GM19467 (cell line): Measurements from ENCODE around the gene C16orf96.

Source experiments
- ATAC-seq: cut with Tn5 transposase; IDR thresholded peaks from one replicate; pipeline ENCODE4 v1.9.1; 2021; ENCODE audit warnings: mild to moderate bottlenecking, moderate library complexity; ENCODE audit not compliant: unreplicated experiment

Gene C16orf96

GRCh38 chr16:4525069-4525468 is 31.1 kb upstream of the C16orf96 start:
- ATAC-seq: no peak

- no peak for ATAC-seq
Measured at GRCh38 chr16:4525634-4526277, 30.4 kb upstream of the C16orf96 start.

- no peak for ATAC-seq
Measured at GRCh38 chr16:4529085-4530060, 26.8 kb upstream of the C16orf96 start.

GRCh38 chr16:4531811-4532210 is 24.3 kb upstream of the C16orf96 start:
- no peak for ATAC-seq

- no peak for ATAC-seq
Measured at GRCh38 chr16:4532238-4532637, 23.9 kb upstream of the C16orf96 start.

- ATAC-seq: no peak
Measured at GRCh38 chr16:4533490-4533889, 22.6 kb upstream of the C16orf96 start.

- no peak for ATAC-seq
Measured at GRCh38 chr16:4534151-4534790, 21.9 kb upstream of the C16orf96 start.

- ATAC-seq: no peak
Measured at GRCh38 chr16:4535627-4536108, 20.5 kb upstream of the C16orf96 start.

- ATAC-seq: no peak
Measured at GRCh38 chr16:4536391-4537106, 19.6 kb upstream of the C16orf96 start.

- ATAC-seq: no peak
Measured at GRCh38 chr16:4537376-4538343, 18.5 kb upstream of the C16orf96 start.

GRCh38 chr16:4538350-4539235 is 17.5 kb upstream of the C16orf96 start, which contains the start of gene CDIP1:
CDIP1 (minus strand) TSS chr16:4538773; CDS start chr16:4514130, 24,643 bp downstream.
- peak; percentile 76 for ATAC-seq

GRCh38 chr16:4539716-4540284 is 16.3 kb upstream of the C16orf96 start:
- no peak for ATAC-seq

- ATAC-seq: no peak
Measured at GRCh38 chr16:4544473-4544872, 11.7 kb upstream of the C16orf96 start.

GRCh38 chr16:4548124-4548523 is 8.0 kb upstream of the C16orf96 start:
- ATAC-seq: no peak

- ATAC-seq: no peak
Measured at GRCh38 chr16:4550591-4550990, 5.5 kb upstream of the C16orf96 start.

GRCh38 chr16:4552541-4552940 is 3.6 kb upstream of the C16orf96 start:
- no peak for ATAC-seq

- no peak for ATAC-seq
Measured at GRCh38 chr16:4556580-4556979, 440 bp downstream of the C16orf96 start.

- no peak for ATAC-seq
Measured at GRCh38 chr16:4557973-4558372, 1.8 kb downstream of the C16orf96 start.
